GM12891 (cell line): ENCODE results near the gene SIN3A.
"Not testable (repeated sequence)": the region's sequence is repeated elsewhere in the genome, so short reads cannot be mapped to it uniquely, and the experiment has no call there.

Experiments
- POLR2A ChIP-seq: IDR thresholded peaks from 2 replicates; pipeline ENCODE4 v1.6.1; 2011; ENCODE audit warnings: low read depth, low read length, control low read depth
- POLR2AphosphoS5 ChIP-seq: IDR thresholded peaks from 2 replicates; pipeline ENCODE4 v1.6.1; 2011; ENCODE audit warnings: low read depth, low read length, control low read depth
- SPI1 ChIP-seq: IDR thresholded peaks from 2 replicates; pipeline ENCODE4 v1.6.1; 2011; ENCODE audit warnings: low read depth, low read length, control low read depth
- TAF1 ChIP-seq: IDR thresholded peaks from 2 replicates; pipeline ENCODE4 v1.6.1; 2011; ENCODE audit warnings: low read depth, low read length, control low read depth

DNA sequence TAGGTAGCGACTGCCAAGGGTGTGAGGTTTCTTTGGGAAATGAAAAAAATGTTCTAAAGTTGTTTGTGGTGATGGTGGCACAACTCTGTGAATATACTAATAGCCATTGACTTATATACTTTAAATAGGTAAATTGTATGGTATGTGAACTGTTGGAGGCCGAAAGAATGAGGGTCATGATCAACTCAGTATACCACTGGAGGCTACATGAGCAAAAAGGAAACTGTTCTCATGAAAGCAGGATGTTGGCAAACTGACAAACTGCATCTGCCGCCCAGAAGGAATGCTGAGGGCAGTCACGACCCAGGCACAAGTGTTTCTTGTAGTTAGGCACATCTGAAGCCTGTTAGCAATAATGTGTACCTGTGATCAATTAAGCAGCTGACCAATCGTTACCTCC lies 32.1 kb upstream of the SIN3A start:
- TF ChIP-seq SPI1, POLR2A, POLR2AphosphoS5, TAF1: not testable (repeated sequence)
